GM10248 (cell line): Measurements from ENCODE around the gene HELZ2.

Experiments
- CTCF ChIA-PET: fragments of 300-600 bp; sonication (Branson Sonifier 250); formaldehyde crosslinking; extraction: SDS; loops from one replicate; lab custom pipeline; 2021; ENCODE audit warnings: antibody characterized with exemption; lab: Yijun Ruan, JAX
- POLR2A ChIA-PET: fragments of 350-650 bp; sonication (Branson Sonifier 250); formaldehyde crosslinking; extraction: SDS; loops from one replicate; lab custom pipeline; 2020; ENCODE audit warnings: antibody characterized with exemption; lab: Yijun Ruan, JAX
- DNase-seq: peaks from one replicate; pipeline ENCODE4 v3.0.0; 2012; ENCODE audit errors: extremely low spot score
- TF ChIP-seq, protein P1 (sequence below): IDR thresholded peaks from 2 replicates; pipeline ENCODE4 v1.5.1; 2012; ENCODE audit warnings: mild to moderate bottlenecking, low read depth; ENCODE audit errors: extremely low read depth, missing control alignments, control extremely low read depth

Gene HELZ2

DNA sequence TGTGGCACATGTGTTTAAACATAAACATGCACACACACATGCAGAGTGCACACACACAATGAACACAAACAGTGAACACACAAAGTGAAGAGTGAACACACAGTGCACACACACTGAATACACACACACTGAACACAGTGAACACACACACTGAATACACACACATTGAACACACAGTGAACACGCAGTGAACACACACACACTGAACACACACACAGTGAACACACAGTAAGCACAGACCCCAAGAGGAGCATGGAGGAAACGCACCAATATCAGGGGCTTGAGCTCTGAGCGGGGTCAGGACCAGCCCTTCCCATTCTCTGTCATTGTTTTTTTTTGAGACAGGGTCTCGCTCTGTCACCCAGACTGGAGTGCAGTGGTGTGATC lies 17.1 kb upstream of the HELZ2 start:
- ChIA-PET CTCF (interaction anchor here (1.2 to 1.4 kb wide), 2 partner anchors 13 to 389 kb away, joined by 3 read pairs; no protein-coding TSS in a partner anchor), POLR2A (no interaction called here)
- TF ChIP-seq, protein P1, sequence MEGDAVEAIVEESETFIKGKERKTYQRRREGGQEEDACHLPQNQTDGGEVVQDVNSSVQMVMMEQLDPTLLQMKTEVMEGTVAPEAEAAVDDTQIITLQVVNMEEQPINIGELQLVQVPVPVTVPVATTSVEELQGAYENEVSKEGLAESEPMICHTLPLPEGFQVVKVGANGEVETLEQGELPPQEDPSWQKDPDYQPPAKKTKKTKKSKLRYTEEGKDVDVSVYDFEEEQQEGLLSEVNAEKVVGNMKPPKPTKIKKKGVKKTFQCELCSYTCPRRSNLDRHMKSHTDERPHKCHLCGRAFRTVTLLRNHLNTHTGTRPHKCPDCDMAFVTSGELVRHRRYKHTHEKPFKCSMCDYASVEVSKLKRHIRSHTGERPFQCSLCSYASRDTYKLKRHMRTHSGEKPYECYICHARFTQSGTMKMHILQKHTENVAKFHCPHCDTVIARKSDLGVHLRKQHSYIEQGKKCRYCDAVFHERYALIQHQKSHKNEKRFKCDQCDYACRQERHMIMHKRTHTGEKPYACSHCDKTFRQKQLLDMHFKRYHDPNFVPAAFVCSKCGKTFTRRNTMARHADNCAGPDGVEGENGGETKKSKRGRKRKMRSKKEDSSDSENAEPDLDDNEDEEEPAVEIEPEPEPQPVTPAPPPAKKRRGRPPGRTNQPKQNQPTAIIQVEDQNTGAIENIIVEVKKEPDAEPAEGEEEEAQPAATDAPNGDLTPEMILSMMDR = no peak
- no peak for DNase-seq

DNA sequence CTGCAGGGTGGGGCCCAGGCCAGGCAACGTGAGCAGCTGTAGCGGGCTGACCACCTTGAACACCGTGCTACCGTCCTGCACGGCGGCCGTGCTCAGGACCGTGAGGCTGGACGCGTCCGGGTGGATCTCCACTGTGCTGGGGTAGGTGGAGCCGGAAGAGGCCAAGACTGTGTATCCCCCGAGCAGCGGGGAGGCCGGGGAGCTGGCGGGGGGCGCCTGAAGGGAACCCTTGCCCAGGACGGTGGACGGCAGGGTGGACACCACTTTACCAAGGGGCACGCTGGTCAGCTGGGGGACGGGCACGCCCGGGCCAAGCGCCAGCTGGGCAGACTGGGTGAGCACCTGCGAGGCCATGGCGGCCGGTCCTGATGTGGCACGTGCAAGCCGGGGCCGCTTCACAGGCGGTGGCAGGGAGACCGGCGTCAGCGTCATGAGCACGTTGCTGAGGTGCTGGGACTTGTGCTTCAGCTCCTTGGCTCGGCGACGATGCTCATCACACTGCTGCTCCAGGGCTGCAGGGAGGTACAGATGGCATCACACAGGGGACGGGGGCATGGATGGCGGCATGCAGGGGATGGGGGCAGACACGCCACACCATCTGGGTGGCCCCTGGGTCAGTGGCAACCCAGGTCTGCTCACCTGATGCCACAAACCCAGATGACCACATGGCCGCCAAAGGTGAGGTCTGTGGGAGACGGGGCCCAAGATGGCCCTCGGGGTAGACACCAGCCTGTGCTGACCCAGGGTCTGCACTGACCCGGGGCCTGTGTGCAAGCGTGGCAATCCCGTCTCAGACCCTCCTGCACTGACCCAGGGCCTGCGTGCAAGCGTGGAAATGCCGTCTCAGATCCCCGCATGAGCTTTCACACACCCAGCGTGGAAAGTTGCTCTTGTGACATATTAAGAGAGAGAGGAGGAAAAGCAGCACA lies 16.4 kb upstream of the HELZ2 start:
- CTCF ChIA-PET = interaction anchor here (1.2 kb wide), 1 partner anchor 390 kb away, joined by 3 read pairs; no protein-coding TSS in a partner anchor
- POLR2A ChIA-PET = no interaction called here
- TF ChIP-seq, protein P1 = no peak
- DNase-seq = no peak

DNA sequence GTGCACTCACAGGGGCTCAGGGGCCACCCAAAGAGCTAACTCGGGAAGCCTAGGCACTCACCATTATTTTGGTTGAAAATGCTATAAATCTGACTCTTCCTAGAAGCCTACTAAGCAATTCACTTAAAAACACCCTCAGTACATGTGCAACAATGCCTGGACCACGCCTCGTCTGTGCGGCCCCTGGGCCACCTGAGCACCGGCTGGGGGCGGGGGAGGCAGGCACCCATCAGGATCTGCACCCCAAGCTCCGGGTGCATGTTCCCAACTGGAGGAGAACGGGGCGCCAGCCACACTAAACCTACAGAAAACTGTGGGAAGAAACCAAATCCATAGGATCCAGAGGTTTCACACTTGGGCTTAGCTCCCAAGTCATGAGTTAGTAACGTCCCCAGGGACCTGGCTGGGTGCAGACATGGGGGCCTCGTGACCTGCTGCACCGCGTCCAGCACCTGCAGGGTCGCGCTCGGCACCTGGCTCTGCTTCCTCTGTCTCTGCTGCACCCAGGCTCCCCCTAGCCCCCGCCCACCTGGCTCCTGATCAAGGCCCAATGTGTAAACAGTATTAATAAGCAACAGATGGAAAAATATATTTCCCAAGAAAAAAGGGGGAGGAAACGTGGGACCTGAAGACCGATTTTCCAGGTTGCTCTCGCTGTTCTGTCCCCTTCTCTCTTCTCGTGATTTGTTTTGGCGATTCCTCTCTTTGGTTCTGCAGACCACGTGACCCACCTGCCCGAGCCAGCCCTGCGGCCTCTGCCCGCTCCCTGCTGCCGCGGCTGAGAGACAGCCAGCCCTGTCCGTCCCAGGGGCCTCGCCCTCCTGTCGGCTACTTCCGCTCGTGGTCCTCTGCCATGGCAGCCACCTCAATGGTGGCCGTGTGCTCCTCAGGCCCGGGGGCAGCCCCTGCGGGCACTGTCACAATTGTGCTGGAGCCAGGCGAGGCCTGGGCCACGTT lies 15.5 kb upstream of the HELZ2 start:
- CTCF ChIA-PET = no interaction called here
- TF ChIP-seq, protein P1 = no peak
- POLR2A ChIA-PET = no interaction called here
- DNase-seq = no peak

DNA sequence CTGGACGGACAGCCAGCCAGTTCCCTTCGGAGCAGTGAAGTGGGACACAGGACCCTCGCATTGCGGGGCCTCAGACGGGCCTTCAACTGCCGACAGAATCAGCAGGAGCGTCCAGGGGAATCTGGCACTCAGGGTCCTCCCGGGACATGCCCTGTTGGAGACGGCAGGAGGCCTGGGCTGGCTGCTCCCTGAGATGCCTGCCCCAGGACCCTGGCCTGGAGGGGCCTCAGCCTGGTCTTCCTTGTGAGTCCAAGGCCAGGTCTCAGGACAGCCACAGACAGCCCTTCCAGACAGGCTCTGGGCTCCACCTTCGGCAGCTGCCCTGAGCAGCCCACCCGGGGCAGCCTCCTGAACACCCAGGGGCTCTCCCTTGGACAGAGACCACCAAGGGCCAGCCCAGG lies 14.6 kb upstream of the HELZ2 start:
- CTCF ChIA-PET = interaction anchor here (0.9 to 1.3 kb wide), 2 partner anchors 9 to 14 kb away, joined by 3 read pairs; no protein-coding TSS in a partner anchor
- no peak for DNase-seq
- TF ChIP-seq, protein P1 = no peak
- POLR2A ChIA-PET = no interaction called here

DNA sequence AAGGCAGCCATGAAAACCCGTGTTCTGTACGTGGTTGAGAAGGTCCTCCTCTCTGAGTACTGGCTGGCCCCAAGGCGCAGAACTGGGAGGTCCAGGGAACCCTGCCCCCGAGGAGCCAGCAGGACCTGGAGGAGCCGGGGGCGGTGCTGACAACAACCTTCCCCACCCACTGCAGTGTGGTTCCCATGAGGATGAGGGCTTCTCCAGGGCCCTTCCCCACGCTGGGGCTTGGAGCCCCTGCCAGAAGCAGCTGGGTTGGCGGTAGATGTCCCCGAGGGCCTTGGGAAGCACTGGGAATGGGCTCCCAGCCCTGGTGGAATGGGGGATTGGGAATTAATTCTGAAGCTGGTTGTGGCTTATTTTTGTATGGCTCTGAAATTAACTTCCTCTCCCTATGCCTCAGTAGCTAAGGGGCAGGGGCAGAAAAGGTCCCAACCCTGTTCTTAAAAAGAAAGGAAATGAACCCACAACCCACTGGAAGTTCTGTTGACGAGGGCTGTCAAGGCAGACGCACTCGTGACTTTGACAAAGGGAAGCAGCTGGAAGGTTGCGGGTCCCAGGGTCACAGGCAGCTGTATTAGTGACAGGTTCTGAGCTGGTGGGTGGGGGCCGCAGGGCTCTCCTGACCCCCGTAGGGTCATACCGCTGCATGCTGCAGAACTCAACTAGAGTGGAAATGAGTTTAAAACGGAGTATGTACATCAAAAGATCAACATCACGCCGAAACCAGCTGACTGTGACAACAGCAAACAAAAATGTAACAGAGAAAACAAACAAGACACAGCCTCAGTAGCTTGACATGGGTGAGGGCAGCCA lies 13.9 kb upstream of the HELZ2 start:
- TF ChIP-seq, protein P1 = no peak
- ChIA-PET POLR2A (no interaction called here), CTCF (interaction anchor here (0.9 to 1.3 kb wide), 2 partner anchors 10 to 13 kb away, joined by 3 read pairs; no protein-coding TSS in a partner anchor)
- DNase-seq = no peak
